ENCODE measurements around the gene KRT14.

The KRT14 gene

DNA sequence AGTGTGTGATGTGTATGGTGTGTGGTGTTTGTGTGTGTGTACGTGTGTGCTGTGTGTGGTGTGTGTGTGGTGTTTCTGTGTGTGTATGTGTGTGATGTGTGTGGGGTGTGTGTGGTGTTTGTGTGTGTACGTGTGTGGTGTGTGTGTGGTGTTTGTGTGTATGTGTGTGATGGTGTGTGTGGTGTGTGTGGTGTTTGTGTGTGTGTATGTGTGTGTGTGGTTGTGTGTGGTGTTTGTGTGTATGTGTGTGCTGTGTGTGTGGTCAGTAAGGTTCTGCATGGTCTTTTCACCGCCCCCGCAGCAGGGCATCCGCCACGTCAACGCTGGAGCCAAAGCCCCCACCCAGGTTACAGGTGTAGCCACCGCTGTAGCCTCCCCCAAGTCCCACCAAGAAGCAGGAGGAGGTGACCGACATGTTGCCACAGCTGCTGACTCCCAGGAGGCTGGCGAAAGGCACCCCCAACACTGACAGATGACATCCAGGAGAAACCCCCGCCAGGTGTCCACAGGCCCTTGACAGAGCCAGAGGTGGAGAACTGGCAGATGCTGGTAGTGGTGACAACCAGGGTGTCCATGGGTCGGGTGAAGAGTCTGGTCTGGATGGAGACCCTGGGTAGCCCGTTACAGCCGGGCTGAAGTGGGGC lies 47.0 kb upstream of the KRT14 start:
- Histone ChIP-seq H3K4me3 (ENCODE audit: low read length) (no peak overlapping the region), H3F3A (ENCODE audit: insufficient read depth, low read length) (no peaks in the 10 kb centered on the region), H4K20me1 (ENCODE audit: insufficient read depth, low read length) (no peaks in the 10 kb centered on the region), H3K36me3 (replicated peaks; ENCODE audit: insufficient read depth, low read length) (no peaks in the 10 kb centered on the region), H3K9ac (ENCODE audit: low read length) (no peak overlapping the region), H3K27ac (ENCODE audit: low read length) (no peak overlapping the region), H3K9me2 (replicated peaks; ENCODE audit: insufficient read depth, low read length) (no peaks in the 10 kb centered on the region), H3K4me2 (ENCODE audit: low read depth, low read length) (no peak overlapping the region), H3K4me1 (ENCODE audit: low read length) (no peaks in the 10 kb centered on the region), H3K79me2 (ENCODE audit: low read length) (no peaks in the 10 kb centered on the region), H2AFZ (ENCODE audit: low read length) (no peak overlapping the region), H3K9me3 (replicated peaks; ENCODE audit: insufficient read depth, low read length) (no peaks in the 10 kb centered on the region), H3K27me3 (replicated peaks; ENCODE audit: insufficient read depth, low read length) (no peaks in the 10 kb centered on the region)
- TF ChIP-seq EZH2 (optimal IDR thresholded peaks at IDR 0.05; ENCODE audit: low read depth, low read length): no peak
- TF ChIP-seq EZH2phosphoT487 (IDR thresholded peaks at IDR 0.05; ENCODE audit: low read length): no peak
- TF ChIP-seq CTCF (IDR thresholded peaks at IDR 0.05; ENCODE audit: low read length): no peak
- DNase-seq: no peak

DNA sequence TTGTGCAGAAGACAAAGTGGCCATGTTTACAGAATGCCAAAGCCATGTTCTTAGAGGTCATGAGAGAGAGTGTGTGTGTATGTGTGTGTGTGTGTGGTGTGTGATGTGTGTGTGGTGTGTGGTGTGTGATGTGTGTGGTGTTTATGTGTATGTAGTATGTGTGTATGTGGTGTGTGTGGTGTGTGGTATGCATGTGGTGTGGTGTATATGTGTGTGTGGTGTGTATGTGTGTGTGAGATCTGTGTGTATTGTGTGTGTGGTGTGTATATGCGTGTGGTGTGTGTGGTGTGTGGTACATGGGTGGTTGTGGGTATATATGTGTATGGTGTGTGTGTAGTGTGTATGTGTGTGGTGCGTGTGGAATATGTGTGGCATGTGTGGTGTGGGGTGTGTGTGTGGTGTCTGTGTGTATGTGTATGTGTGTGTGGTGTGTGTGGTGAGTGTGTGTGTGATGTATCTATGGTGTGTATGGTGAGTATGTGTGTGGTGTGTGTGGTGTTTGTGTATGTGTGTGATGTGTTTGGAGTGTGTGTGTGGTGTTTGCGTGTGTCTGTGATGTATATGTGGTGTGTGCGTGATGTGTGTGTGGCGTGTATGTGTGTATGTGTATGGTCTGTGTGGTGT lies 45.9 kb upstream of the KRT14 start:
- Histone ChIP-seq H3K79me2 (ENCODE audit: low read length) (no peaks in the 10 kb centered on the region), H3K4me2 (ENCODE audit: low read depth, low read length) (no peak overlapping the region), H3K4me3 (ENCODE audit: low read length) (no peak overlapping the region), H3K9me3 (replicated peaks; ENCODE audit: insufficient read depth, low read length) (no peaks in the 10 kb centered on the region), H2AFZ (ENCODE audit: low read length) (no peak overlapping the region), H3K27ac (ENCODE audit: low read length) (no peak overlapping the region), H3K9me2 (replicated peaks; ENCODE audit: insufficient read depth, low read length) (no peaks in the 10 kb centered on the region), H3K27me3 (replicated peaks; ENCODE audit: insufficient read depth, low read length) (peaks cover 9% of the 10 kb centered on the region), H4K20me1 (ENCODE audit: insufficient read depth, low read length) (no peaks in the 10 kb centered on the region), H3K9ac (ENCODE audit: low read length) (no peak overlapping the region), H3F3A (ENCODE audit: insufficient read depth, low read length) (no peaks in the 10 kb centered on the region), H3K36me3 (replicated peaks; ENCODE audit: insufficient read depth, low read length) (no peaks in the 10 kb centered on the region), H3K4me1 (ENCODE audit: low read length) (no peaks in the 10 kb centered on the region)
- no peak for DNase-seq
- no peak for TF ChIP-seq CTCF (IDR thresholded peaks at IDR 0.05; ENCODE audit: low read length)
- TF ChIP-seq EZH2phosphoT487 (IDR thresholded peaks at IDR 0.05; ENCODE audit: low read length): no peak
- TF ChIP-seq EZH2 (optimal IDR thresholded peaks at IDR 0.05; ENCODE audit: low read depth, low read length): no peak

DNA sequence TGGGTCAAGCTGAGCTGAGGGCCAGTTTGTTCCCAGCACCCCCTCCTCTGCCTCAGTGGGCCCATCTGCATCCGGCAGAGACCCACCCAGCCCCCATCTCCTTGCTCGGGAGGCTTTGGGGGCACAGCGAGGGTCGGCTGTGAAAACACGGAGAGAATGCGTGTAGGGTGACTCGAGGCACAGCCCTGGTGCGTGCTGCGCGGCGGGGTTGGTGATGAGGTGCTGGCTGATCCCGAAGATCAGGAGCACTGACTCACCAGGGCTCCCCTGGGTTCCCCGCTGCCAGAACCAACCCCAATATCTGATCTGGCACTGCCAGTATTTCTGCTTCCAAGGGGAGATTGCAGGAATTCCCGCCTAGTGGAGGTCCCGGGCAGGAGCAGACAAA lies 45.2 kb upstream of the KRT14 start:
- Histone ChIP-seq H3K9me2 (replicated peaks; ENCODE audit: insufficient read depth, low read length) (no peaks in the 10 kb centered on the region), H3K9ac (ENCODE audit: low read length) (no peak overlapping the region), H3K27ac (ENCODE audit: low read length) (no peak overlapping the region), H3K27me3 (replicated peaks; ENCODE audit: insufficient read depth, low read length) (peaks cover 16% of the 10 kb centered on the region), H3K9me3 (replicated peaks; ENCODE audit: insufficient read depth, low read length) (no peaks in the 10 kb centered on the region), H3K4me3 (ENCODE audit: low read length) (no peak overlapping the region), H3K4me2 (ENCODE audit: low read depth, low read length) (no peak overlapping the region), H3K79me2 (ENCODE audit: low read length) (no peaks in the 10 kb centered on the region), H3F3A (ENCODE audit: insufficient read depth, low read length) (no peaks in the 10 kb centered on the region), H3K36me3 (replicated peaks; ENCODE audit: insufficient read depth, low read length) (no peaks in the 10 kb centered on the region), H2AFZ (ENCODE audit: low read length) (no peak overlapping the region), H3K4me1 (ENCODE audit: low read length) (no peaks in the 10 kb centered on the region), H4K20me1 (ENCODE audit: insufficient read depth, low read length) (no peaks in the 10 kb centered on the region)
- no peak for DNase-seq
- TF ChIP-seq CTCF (IDR thresholded peaks at IDR 0.05; ENCODE audit: low read length) (no peak), EZH2 (optimal IDR thresholded peaks at IDR 0.05; ENCODE audit: low read depth, low read length) (no peak), EZH2phosphoT487 (IDR thresholded peaks at IDR 0.05; ENCODE audit: low read length) (no peak)
